HCT116 (cell line): ENCODE data around the gene AMN. TPM values are rescaled to one million over a fixed set of nuclear protein-coding genes. Genes with fewer than 3 reads are reported as not detected.

Experiments used
- ATAC-seq: fragments of 200-7000 bp; cut with Tn5 transposase; 2 replicates; pipeline ENCODE4 v1.9.1; 2020; ENCODE audit warnings: mild to moderate bottlenecking, moderate library complexity
- BruUV-seq: library from RNA; stranded (reverse); fragments of 400-500 nt; replicated peaks from 2 replicates; lab custom pipeline; 2021; lab: Mats Ljungman, UMichigan
- CTCF ChIA-PET: fragments of 300-600 bp; sonication (Branson Sonifier 250); formaldehyde crosslinking; loops from one replicate; lab custom pipeline; 2021; ENCODE audit warnings: antibody characterized with exemption; lab: Charles Lee
- POLR2A ChIA-PET: fragments of 300-600, 350-600 bp; sonication (Branson Sonifier 250); formaldehyde crosslinking; loops from one replicate; lab custom pipeline; 2021; ENCODE audit warnings: antibody characterized with exemption; lab: Charles Lee
- RAD21 ChIA-PET, 2 experiments: fragments of 300-600 bp; sonication (Branson Sonifier 250); formaldehyde crosslinking; loops; one replicate each; lab custom pipeline; 2023; ENCODE audit warnings: low total read pairs in 2 of 2; ENCODE audit not compliant: uncharacterized antibody in 2 of 2, unreplicated experiment in 2 of 2, low non-redundant PET in 1 of 2; lab: Charles Lee
- DNase-seq: peaks from one replicate; pipeline ENCODE4 v3.0.0-alpha.2; 2010; ENCODE audit warnings: low read depth, low spot score
- H2AFZ ChIP-seq: fragments of 200-600 bp; shearing (Covaris generic), sonication (generic); 2 replicates; pipeline ENCODE4 v1.6.1; 2017; ENCODE audit warnings: low read depth, mixed run types, mixed read lengths, antibody characterized with exemption, low read length; ENCODE audit not compliant: poor library complexity, severe bottlenecking
- H3K27ac ChIP-seq: 2 replicates; pipeline ENCODE4 v1.5.1; 2012; ENCODE audit warnings: low read depth, low read length
- H3K27me3 ChIP-seq: fragments of 200-600 bp; sonication (generic); 2 replicates; pipeline ENCODE4 v1.6.1; 2016; ENCODE audit warnings: mixed run types, low read length, mixed read lengths; ENCODE audit not compliant: insufficient read depth
- H3K36me3 ChIP-seq, 2 experiments: fragments of 200-500 bp in 1 of 2; fragments of 200-600 bp in 1 of 2; sonication (Bioruptor generic) in 1 of 2; sonication (generic) in 1 of 2; 2 replicates each; pipeline versions ENCODE4 v1.5.1 to v1.6.1; 2014 to 2016; ENCODE audit warnings: low read length in 2 of 2, inconsistent platforms in 1 of 2, mixed read lengths in 1 of 2, mixed run types in 1 of 2; ENCODE audit not compliant: insufficient read depth in 2 of 2, control insufficient read depth in 1 of 2
- H3K4me1 ChIP-seq, 2 experiments: fragments of 200-600 bp in 1 of 2; sonication (generic) in 1 of 2; 2 replicates each; pipeline versions ENCODE4 v1.5.1 to v1.6.1; 2012 to 2017; ENCODE audit warnings: low read length in 2 of 2, inconsistent platforms in 1 of 2, mild to moderate bottlenecking in 1 of 2, mixed read lengths in 1 of 2, mixed run types in 1 of 2, moderate library complexity in 1 of 2; ENCODE audit not compliant: insufficient read depth in 2 of 2, control insufficient read depth in 1 of 2
- H3K4me2 ChIP-seq: fragments of 200-600 bp; sonication (generic); 2 replicates; pipeline ENCODE4 v1.6.1; 2017; ENCODE audit warnings: mixed run types, low read length, mixed read lengths
- H3K4me3 ChIP-seq, 2 experiments: fragments of 200-600 bp in 1 of 2; sonication (generic) in 1 of 2; replicated peaks in 1 of 2; 2 replicates each; pipeline ENCODE4 v1.5.1; 2011 to 2016; ENCODE audit warnings: low read length in 2 of 2, control low read depth in 1 of 2, low read depth in 1 of 2, mild to moderate bottlenecking in 1 of 2, mixed read lengths in 1 of 2, mixed run types in 1 of 2
- H3K79me2 ChIP-seq: fragments of 200-600 bp; sonication (generic); 2 replicates; pipeline ENCODE4 v1.6.1; 2017; ENCODE audit warnings: mild to moderate bottlenecking, mixed run types, low read length, moderate library complexity, mixed read lengths; ENCODE audit not compliant: insufficient read depth
- H3K9ac ChIP-seq: fragments of 200-600 bp; sonication (generic); 2 replicates; pipeline ENCODE4 v1.6.1; 2016; ENCODE audit warnings: low read length, mixed read lengths
- H3K9me2 ChIP-seq: fragments of 200-600 bp; sonication (generic), shearing (Covaris generic); 2 replicates; pipeline ENCODE4 v1.6.1; 2017; ENCODE audit warnings: mixed run types, mild to moderate bottlenecking, moderate library complexity; ENCODE audit not compliant: insufficient read depth
- H3K9me3 ChIP-seq, 2 experiments: fragments of 200-500 bp in 1 of 2; fragments of 200-600 bp in 1 of 2; sonication (Bioruptor generic) in 1 of 2; sonication (generic) in 1 of 2; 2 replicates each; pipeline ENCODE4 v1.6.1; 2014 to 2017; ENCODE audit warnings: low read length in 2 of 2, mixed read lengths in 2 of 2, inconsistent platforms in 1 of 2, low read depth in 1 of 2, mild to moderate bottlenecking in 1 of 2, mixed run types in 1 of 2, moderate library complexity in 1 of 2; ENCODE audit not compliant: control insufficient read depth in 1 of 2, insufficient read depth in 1 of 2
- H4K20me1 ChIP-seq: fragments of 200-600 bp; sonication (generic), shearing (Covaris generic); 2 replicates; pipeline ENCODE4 v1.6.1; 2017; ENCODE audit warnings: mixed run types, mild to moderate bottlenecking, moderate library complexity; ENCODE audit not compliant: insufficient read depth
- ATF3 ChIP-seq: IDR thresholded peaks from 2 replicates; pipeline ENCODE4 v1.6.1; 2012
- CBX3 ChIP-seq: IDR thresholded peaks from 2 replicates; pipeline ENCODE4 v1.6.1; 2012; ENCODE audit warnings: low read depth
- CEBPB ChIP-seq: IDR thresholded peaks from 2 replicates; pipeline ENCODE4 v1.6.1; 2012; ENCODE audit warnings: low read depth
- CTCF ChIP-seq, 3 experiments: fragments of 200-600 bp in 1 of 3; sonication (generic) in 1 of 3; IDR thresholded peaks in 2 of 3; conservative IDR thresholded peaks in 1 of 3; 2 replicates each; pipeline ENCODE4 v1.5.1; 2012 to 2017; ENCODE audit warnings: low read depth in 2 of 3, low read length in 2 of 3, antibody characterized with exemption in 1 of 3, borderline replicate concordance in 1 of 3, control low read depth in 1 of 3, mild to moderate bottlenecking in 1 of 3, mixed read lengths in 1 of 3, mixed run types in 1 of 3, moderate library complexity in 1 of 3; ENCODE audit not compliant: insufficient read depth in 1 of 3
- EGR1 ChIP-seq: IDR thresholded peaks from 2 replicates; pipeline ENCODE4 v1.6.1; 2012; ENCODE audit warnings: low read depth
- ELF1 ChIP-seq: IDR thresholded peaks from 2 replicates; pipeline ENCODE4 v1.6.1; 2012; ENCODE audit warnings: low read depth, borderline replicate concordance
- EZH2 ChIP-seq: fragments of 200-600 bp; sonication (generic); IDR thresholded peaks from 2 replicates; pipeline ENCODE4 v1.6.1; 2017; ENCODE audit warnings: antibody characterized with exemption, mixed run types
- EZH2phosphoT487 ChIP-seq: fragments of 200-600 bp; IDR thresholded peaks from 2 replicates; pipeline ENCODE4 v1.6.1; 2018; ENCODE audit warnings: antibody characterized with exemption, borderline replicate concordance
- FOSL1 ChIP-seq: IDR thresholded peaks from 2 replicates; pipeline ENCODE4 v1.6.1; 2012; ENCODE audit warnings: low read depth
- JUND ChIP-seq: IDR thresholded peaks from 2 replicates; pipeline ENCODE4 v1.6.1; 2012
- POLR2A ChIP-seq: IDR thresholded peaks from 2 replicates; pipeline ENCODE4 v1.7.0; 2011; ENCODE audit warnings: borderline replicate concordance; ENCODE audit not compliant: insufficient read depth, insufficient read length; ENCODE audit errors: extremely low read depth
- POLR2AphosphoS5 ChIP-seq: IDR thresholded peaks from 2 replicates; pipeline ENCODE4 v1.6.1; 2011; ENCODE audit warnings: mild to moderate bottlenecking, low read depth, low read length, moderate library complexity
- RAD21 ChIP-seq: IDR thresholded peaks from 2 replicates; pipeline ENCODE4 v1.6.1; 2012; ENCODE audit warnings: low read depth, mild to moderate bottlenecking
- REST ChIP-seq: IDR thresholded peaks from 2 replicates; pipeline ENCODE4 v1.6.1; 2012; ENCODE audit warnings: low read depth
- SIN3A ChIP-seq: IDR thresholded peaks from 2 replicates; pipeline ENCODE4 v1.6.1; 2012; ENCODE audit warnings: low read depth
- SP1 ChIP-seq: IDR thresholded peaks from 2 replicates; pipeline ENCODE4 v1.6.1; 2012; ENCODE audit warnings: low read depth
- SRF ChIP-seq: IDR thresholded peaks from 2 replicates; pipeline ENCODE4 v1.6.1; 2012; ENCODE audit warnings: low read depth
- YY1 ChIP-seq: IDR thresholded peaks from 2 replicates; pipeline ENCODE4 v1.6.1; 2011; ENCODE audit warnings: low read length, low read depth, moderate library complexity, mild to moderate bottlenecking; ENCODE audit not compliant: insufficient replicate concordance; ENCODE audit errors: extremely low read depth
- ZBTB33 ChIP-seq: IDR thresholded peaks from 2 replicates; pipeline ENCODE4 v1.6.1; 2011; ENCODE audit warnings: mild to moderate bottlenecking, low read length, moderate library complexity; ENCODE audit not compliant: insufficient replicate concordance; ENCODE audit errors: extremely low read depth
- ZNF274 ChIP-seq: fragments of 200-500 bp; sonication (Bioruptor generic); IDR thresholded peaks from 2 replicates; pipeline ENCODE4 v1.6.1; 2014; ENCODE audit warnings: mild to moderate bottlenecking, low read depth, low read length, inconsistent platforms
- intact Hi-C: fragments of 100-400 bp; cut with micrococcal nuclease; formaldehyde crosslinking; loops from 2 replicates; pipeline ENCODE4 v1.10.0; 2022
- total RNA-seq: library from RNA; stranded (reverse); gene quantifications from one replicate; pipeline ENCODE4 v1.2.1, GENCODE V29; 2021; ENCODE audit not compliant: unreplicated experiment

The AMN gene
- total RNA-seq, 1 experiment from 2014 or later: 5.7 TPM

GRCh38 chr14:102889615-102890014, 32.8 kb upstream of the AMN start:
- no peak for ATAC-seq
- ChIA-PET POLR2A (no interaction called here), CTCF (no interaction called here), RAD21 (no interaction called here)
- intact Hi-C loops: no loop called here
- no peak overlapping the region for H3K4me3 ChIP-seq
- no peaks in the 10 kb centered on the region for H3K79me2 ChIP-seq
- no peaks in the 10 kb centered on the region for H3K4me1 ChIP-seq
- no peaks in the 10 kb centered on the region for H4K20me1 ChIP-seq
- DNase-seq: no peak
- TF ChIP-seq POLR2AphosphoS5: no peak
- no peak for TF ChIP-seq FOSL1
- TF ChIP-seq REST: no peak
- TF ChIP-seq SRF: no peak
- no peak for TF ChIP-seq ELF1
- no peak for TF ChIP-seq ZBTB33
- no peak for TF ChIP-seq POLR2A
- no peak for TF ChIP-seq EZH2phosphoT487
- TF ChIP-seq SP1: no peak
- TF ChIP-seq SIN3A: no peak
- no peak for TF ChIP-seq CEBPB
- TF ChIP-seq EZH2: no peak
- no peak for TF ChIP-seq ZNF274
- no peak for TF ChIP-seq YY1
- TF ChIP-seq EGR1: no peak
- TF ChIP-seq ATF3: no peak
- no peak for TF ChIP-seq CBX3
- no peak for TF ChIP-seq CTCF (IDR thresholded peaks at IDR 0.05 in 2 of 3, conservative IDR thresholded peaks at IDR 0.05 in 1 of 3; ENCODE audit: borderline replicate concordance in 1 of 3, insufficient read depth in 1 of 3, low read depth in 2 of 3, low read length in 2 of 3)
- TF ChIP-seq JUND: no peak
- TF ChIP-seq RAD21: no peak
- H3K9me2 ChIP-seq: no peaks in the 10 kb centered on the region
- H2AFZ ChIP-seq: no peak overlapping the region
- no peaks in the 10 kb centered on the region for H3K9me3 ChIP-seq
- H3K9ac ChIP-seq: no peak overlapping the region
- H3K27ac ChIP-seq: no peak overlapping the region
- no TSS peak for BruUV-seq
- no peak overlapping the region for H3K4me2 ChIP-seq
- H3K36me3 ChIP-seq: peaks cover 4 to 29% of the 10 kb centered on the region in 2 experiments; a peak in 3 of 4 replicates
- H3K27me3 ChIP-seq: no peaks in the 10 kb centered on the region
